ENCODE measurements around the gene NPAP1.

- no peak for TF ChIP-seq CTCF (IDR thresholded peaks at IDR 0.05; ENCODE audit: poor library complexity)
- no peak for TF ChIP-seq EZH2 (IDR thresholded peaks at IDR 0.05; ENCODE audit: borderline replicate concordance)
Measured at GRCh38 chr15:24696201-24696600, 20.6 kb downstream of the NPAP1 start.
